Stimulated activated CD4-positive, alpha-beta T cell treated with anti-CD3 and anti-CD28 coated beads, Interleukin-12 subunit alpha, Interleukin-12 subunit beta, amount 100 ng/mL, for 24 hours (primary cell): ENCODE results near the gene ZBTB4.

ENCODE experiments used
- DNase-seq, 2 experiments: peaks; one replicate each; pipeline ENCODE4 v3.0.0-alpha.2; 2020; ENCODE audit warnings: low read depth in 2 of 2

The ZBTB4 gene

DNA sequence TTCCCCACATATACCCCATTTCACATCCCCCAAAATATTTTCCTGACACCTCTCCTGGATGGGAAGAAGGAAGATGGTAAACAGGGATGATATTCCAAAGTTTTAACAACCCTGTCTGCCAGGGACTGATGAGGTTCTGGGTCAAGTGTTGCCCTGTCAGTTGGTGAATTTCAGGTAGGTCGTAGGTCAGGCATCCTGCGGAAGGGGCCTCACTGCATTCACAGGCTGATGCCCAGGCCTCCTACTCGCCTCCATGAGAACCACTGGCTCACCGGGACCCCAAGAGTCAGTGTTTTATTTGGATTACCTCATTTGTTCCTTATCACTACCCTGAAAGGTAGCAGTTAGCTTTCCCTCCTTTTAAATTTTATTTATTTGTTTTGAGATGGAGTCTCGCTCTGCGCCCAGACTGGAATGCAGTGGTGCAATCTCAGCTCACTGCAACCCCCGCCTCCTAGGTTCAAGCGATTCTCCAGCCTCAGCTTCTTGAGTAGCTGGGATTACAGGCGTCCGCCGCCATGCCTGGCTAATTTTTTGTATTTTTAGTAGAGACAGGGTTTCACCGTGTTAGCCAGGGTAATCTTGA lies 10.5 kb downstream of the ZBTB4 start:
- DNase-seq = no peak

GRCh38 chr17:7468290-7468689 lies 11.1 kb downstream of the ZBTB4 start:
- no peak for DNase-seq

- DNase-seq = no peak
These were observed 11.9 kb downstream of the ZBTB4 start for GRCh38 chr17:7467498-7467897.

DNA sequence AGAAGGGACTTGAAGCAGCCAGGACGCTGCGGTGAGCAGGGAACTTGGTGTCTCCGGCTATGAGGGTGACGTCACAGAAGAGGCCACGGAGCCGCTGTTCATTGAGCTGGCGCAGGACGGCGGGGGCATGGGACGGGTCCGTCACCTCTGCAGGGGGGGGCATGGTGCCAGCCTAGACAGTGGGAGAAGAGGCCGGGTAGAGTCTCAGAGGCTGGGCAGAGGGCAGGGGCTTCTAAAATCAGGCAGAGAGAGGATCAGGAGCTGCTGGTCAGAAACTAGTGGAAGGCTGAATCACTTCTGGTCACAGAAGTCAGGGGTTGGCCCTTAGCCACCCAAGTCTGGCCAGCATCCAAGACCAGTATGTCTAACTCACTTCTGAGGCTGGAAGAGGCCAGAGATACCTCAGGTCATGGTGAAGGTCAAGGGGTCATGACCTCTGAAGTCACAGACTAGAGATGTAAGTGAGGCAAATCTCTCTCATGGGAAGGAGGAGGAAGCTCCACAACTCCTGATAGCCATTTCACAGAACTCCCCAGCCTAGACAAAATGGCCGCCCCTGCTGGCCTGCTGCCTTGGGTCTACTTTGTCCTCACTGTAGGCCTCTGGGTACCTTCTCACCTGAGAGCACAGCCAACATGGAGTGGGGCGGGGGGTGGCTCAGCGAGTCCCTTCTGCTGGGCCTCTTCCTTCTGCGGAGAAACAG lies 12.6 kb downstream of the ZBTB4 start:
- DNase-seq = no peak

- DNase-seq = no peak
These were observed 13.2 kb downstream of the ZBTB4 start for GRCh38 chr17:7466318-7466638.

- no peak for DNase-seq
These were observed 13.7 kb downstream of the ZBTB4 start for GRCh38 chr17:7465597-7466275.

- DNase-seq = no peak
These were observed 15.3 kb downstream of the ZBTB4 start for GRCh38 chr17:7464081-7464480.

DNA sequence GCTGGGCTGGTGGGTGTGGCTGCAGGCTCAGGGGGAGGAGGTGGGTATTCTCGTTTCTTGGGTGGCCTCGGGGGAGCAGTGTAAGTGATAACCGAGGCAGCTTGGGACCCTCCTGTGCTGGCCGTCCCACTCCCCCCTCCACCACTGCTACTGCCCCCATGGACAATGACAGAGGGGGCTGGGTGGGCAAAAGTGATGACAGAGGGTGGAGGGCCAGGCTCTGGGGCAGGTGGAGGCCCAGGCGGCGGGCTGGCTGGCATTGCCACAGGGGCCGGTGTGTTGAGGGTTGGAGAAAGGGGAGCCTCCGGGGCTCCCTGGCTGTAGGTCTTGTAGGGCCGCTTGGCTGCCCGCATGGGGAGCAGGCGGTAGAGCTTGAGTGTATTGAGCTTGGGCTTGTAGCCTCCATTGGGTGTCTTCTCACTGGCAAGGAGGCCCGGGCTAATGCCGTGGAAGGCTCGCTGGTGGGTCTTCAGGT lies 16.0 kb downstream of the ZBTB4 start:
- no peak for DNase-seq

DNA sequence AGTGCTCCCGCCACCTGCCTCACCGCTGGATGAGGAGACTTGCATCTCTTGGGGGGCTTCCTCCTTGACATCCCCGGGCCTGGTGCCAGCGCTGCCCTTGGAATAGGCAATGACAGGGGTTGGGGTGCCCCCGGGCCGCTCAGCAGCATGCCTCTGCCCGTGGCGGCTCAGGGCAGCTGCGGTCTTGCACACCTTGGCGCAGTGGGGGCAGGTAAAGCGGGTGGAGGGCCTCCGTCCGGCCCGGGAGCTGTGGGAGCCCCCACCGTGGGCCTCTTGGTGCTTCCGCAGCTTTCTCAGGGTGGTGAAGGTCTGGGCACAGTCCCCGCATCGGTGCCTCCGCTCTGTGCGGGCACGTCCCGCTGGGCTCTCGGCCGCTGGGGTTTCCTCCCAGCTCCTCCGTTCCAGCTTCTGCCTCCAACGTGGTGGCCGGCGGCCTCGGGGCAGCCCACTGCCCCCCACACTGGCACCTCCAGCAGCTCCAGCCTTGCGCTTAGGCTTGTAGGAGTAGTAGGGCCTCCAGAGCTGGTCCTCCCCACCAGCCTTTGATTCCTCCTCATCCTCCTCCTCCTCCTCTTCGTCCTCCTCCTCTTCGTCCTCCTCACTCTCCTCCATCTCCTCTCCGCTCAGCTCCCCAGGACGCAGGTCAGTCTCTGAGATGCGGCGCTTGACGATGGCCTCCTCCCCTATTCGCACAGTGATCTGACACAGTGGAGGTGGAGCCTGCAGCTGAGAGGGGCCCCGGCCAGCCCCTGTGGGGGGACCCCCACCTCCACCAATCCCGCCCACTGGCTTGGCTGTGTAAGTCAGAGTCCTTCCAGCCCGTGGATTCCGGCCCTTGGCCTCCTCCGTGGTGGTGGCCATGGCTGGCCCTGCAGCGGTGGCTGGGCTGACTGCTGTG lies 16.7 kb downstream of the ZBTB4 start:
- no peak for DNase-seq

GRCh38 chr17:7460850-7461660 lies 18.4 kb downstream of the ZBTB4 start:
- DNase-seq = no peak

DNA sequence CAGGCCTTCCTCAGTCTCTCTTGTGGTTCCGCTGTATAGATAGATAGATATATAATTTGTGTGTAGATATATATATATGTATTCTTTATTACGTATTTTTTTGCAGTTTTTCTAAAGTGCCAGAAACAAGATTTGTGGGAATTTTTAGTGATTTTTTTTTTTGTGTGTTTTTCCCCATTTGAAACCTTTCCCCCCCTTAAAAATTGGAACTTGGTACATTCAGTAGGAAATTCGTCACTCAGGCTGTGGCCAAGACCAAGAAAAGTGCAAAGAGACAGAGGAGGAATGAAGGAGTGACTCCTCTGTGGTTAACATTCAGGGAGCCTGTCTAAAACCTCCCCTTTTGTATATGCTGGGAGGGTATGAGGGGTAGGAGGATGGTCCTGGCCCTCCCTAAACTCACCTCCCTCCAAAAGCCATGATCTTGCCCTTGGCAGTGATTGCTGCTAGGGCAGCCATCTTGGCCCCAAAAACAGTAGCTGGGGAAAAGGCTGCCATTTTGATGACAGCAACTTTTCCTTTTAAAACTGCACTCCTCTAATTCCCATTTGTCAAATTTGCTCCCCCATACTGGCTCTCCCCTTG lies 19.4 kb downstream of the ZBTB4 start:
- no peak for DNase-seq

- no peak for DNase-seq
These were observed 31.0 kb downstream of the ZBTB4 start for GRCh38 chr17:7448461-7448860.

DNA sequence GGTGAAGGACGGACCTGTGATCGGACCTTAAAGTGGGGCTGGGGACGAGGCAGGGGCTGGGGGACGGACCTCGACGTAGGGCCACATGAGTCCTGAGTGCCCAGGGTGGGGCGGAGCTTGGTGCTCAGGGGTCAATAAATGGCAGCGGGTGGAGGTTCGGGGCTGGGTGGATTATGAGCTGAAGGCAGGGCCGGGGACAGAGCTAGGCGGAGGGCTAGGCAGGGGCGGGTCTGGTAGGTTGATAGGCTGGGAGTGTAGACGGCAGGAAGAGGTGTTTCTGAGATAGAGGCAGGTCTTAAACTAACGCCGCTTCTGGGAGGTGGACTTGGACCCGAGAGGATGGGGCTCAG lies 33.8 kb downstream of the ZBTB4 start:
- DNase-seq = no peak

- no peak for DNase-seq
These were observed 34.5 kb downstream of the ZBTB4 start, which contains the start of gene CHRNB1 for GRCh38 chr17:7444682-7445618. Gene CHRNB1 (plus strand): TSS chr17:7445061. CDS start chr17:7445128, 67 bp downstream.

- no peak for DNase-seq
These were observed 35.6 kb downstream of the ZBTB4 start for GRCh38 chr17:7443499-7444485.

GRCh38 chr17:7442142-7442541 lies 37.3 kb downstream of the ZBTB4 start:
- no peak for DNase-seq

- DNase-seq = no peak
These were observed 38.2 kb downstream of the ZBTB4 start for GRCh38 chr17:7441266-7441665.

GRCh38 chr17:7440834-7441195 lies 38.6 kb downstream of the ZBTB4 start:
- DNase-seq = no peak
